CD14-positive monocyte (primary cell): ENCODE measurements around the gene PER2. TPM values are rescaled to one million over a fixed set of nuclear protein-coding genes. Genes with fewer than 3 reads are reported as not detected.

ENCODE experiments used
- DNase-seq, 3 donors: peaks; one replicate each; pipeline ENCODE4 v3.0.0-alpha.2; 2011 to 2022
- H2AFZ ChIP-seq: 2 replicates; pipeline ENCODE4 v1.6.0; 2012; ENCODE audit warnings: mild to moderate bottlenecking, low read depth, low read length, inconsistent platforms; ENCODE audit not compliant: insufficient read depth, poor library complexity, severe bottlenecking
- H3K27ac ChIP-seq, 2 donors: 1 replicate in 1 of 2; 2 replicates in 1 of 2; pipeline ENCODE4 v1.5.1; 2012 to 2013; ENCODE audit warnings: low read length in 2 of 2, control low read depth in 1 of 2, inconsistent platforms in 1 of 2, low read depth in 1 of 2, mild to moderate bottlenecking in 1 of 2
- H3K27me3 ChIP-seq, 2 donors: one replicate each; pipeline versions ENCODE4 v1.6.0 to v1.6.1; 2011 to 2013; ENCODE audit warnings: low read length in 2 of 2; ENCODE audit not compliant: control insufficient read depth in 2 of 2, insufficient read depth in 2 of 2
- H3K36me3 ChIP-seq, 2 donors: replicated peaks in 1 of 2; 1 replicate in 1 of 2; 2 replicates in 1 of 2; pipeline versions ENCODE4 v1.5.1 to v1.6.1; 2012 to 2013; ENCODE audit warnings: low read length in 2 of 2, control low read depth in 1 of 2, inconsistent platforms in 1 of 2, mild to moderate bottlenecking in 1 of 2; ENCODE audit not compliant: insufficient read depth in 2 of 2, control insufficient read depth in 1 of 2
- H3K4me1 ChIP-seq, 2 donors: 1 replicate in 1 of 2; 2 replicates in 1 of 2; pipeline versions ENCODE4 v1.5.1 to v1.6.1; 2012 to 2013; ENCODE audit warnings: low read length in 2 of 2, control low read depth in 1 of 2, inconsistent platforms in 1 of 2, mild to moderate bottlenecking in 1 of 2, moderate library complexity in 1 of 2; ENCODE audit not compliant: insufficient read depth in 2 of 2, control insufficient read depth in 1 of 2
- H3K4me2 ChIP-seq: replicated peaks from 2 replicates; pipeline ENCODE3; 2012; ENCODE audit warnings: low read length, moderate library complexity, mild to moderate bottlenecking; ENCODE audit not compliant: poor library complexity, severe bottlenecking; ENCODE audit errors: extremely low read depth
- H3K4me3 ChIP-seq, 3 experiments: fragments of 200-600 bp in 1 of 3; sonication (generic) in 1 of 3; replicated peaks in 1 of 3; 1 replicate in 2 of 3; 2 replicates in 1 of 3; pipeline ENCODE4 v1.5.1; 2011 to 2013; ENCODE audit warnings: low read length in 3 of 3, mild to moderate bottlenecking in 3 of 3, control low read depth in 2 of 3, low read depth in 2 of 3, inconsistent platforms in 1 of 3, moderate library complexity in 1 of 3
- H3K79me2 ChIP-seq: 2 replicates; pipeline ENCODE4 v1.6.0; 2012; ENCODE audit warnings: mild to moderate bottlenecking, control low read depth, inconsistent platforms, low read length, moderate library complexity; ENCODE audit not compliant: insufficient read depth
- H3K9ac ChIP-seq: 2 replicates; pipeline ENCODE4 v1.6.0; 2017; ENCODE audit warnings: low read length, mild to moderate bottlenecking; ENCODE audit not compliant: insufficient read depth, poor library complexity, severe bottlenecking
- H3K9me3 ChIP-seq, 2 donors: replicated peaks in 1 of 2; 1 replicate in 1 of 2; 2 replicates in 1 of 2; pipeline versions ENCODE4 v1.5.1 to v1.6.1; 2012 to 2013; ENCODE audit warnings: low read length in 2 of 2, control low read depth in 1 of 2; ENCODE audit not compliant: control insufficient read depth in 1 of 2, insufficient read depth in 1 of 2
- H4K20me1 ChIP-seq: 2 replicates; pipeline ENCODE4 v1.6.0; 2012; ENCODE audit warnings: mild to moderate bottlenecking, low read length, control low read depth, moderate library complexity; ENCODE audit not compliant: insufficient read depth
- H3K27ac Mint-ChIP-seq, 7 donors: one replicate each; pipeline ENCODE4 v1.8.0; 2020; ENCODE audit warnings: mild to moderate bottlenecking in 7 of 7, mixed read lengths in 7 of 7, moderate library complexity in 6 of 7, inconsistent platforms in 2 of 7
- H3K27me3 Mint-ChIP-seq, 3 donors: one replicate each; pipeline ENCODE4 v1.8.0; 2021 to 2022; ENCODE audit warnings: low read depth in 3 of 3, mild to moderate bottlenecking in 3 of 3, mixed read lengths in 3 of 3, moderate library complexity in 3 of 3, inconsistent platforms in 1 of 3
- H3K36me3 Mint-ChIP-seq, 2 donors: one replicate each; pipeline ENCODE4 v1.8.0; 2020; ENCODE audit warnings: mixed read lengths in 2 of 2, inconsistent platforms in 1 of 2, mild to moderate bottlenecking in 1 of 2
- H3K4me1 Mint-ChIP-seq: one replicate; pipeline ENCODE4 v1.8.0; 2020; ENCODE audit warnings: mild to moderate bottlenecking, mixed read lengths
- H3K4me3 Mint-ChIP-seq, 2 donors: one replicate each; pipeline ENCODE4 v1.8.0; 2020; ENCODE audit warnings: mild to moderate bottlenecking in 2 of 2, mixed read lengths in 2 of 2, moderate library complexity in 1 of 2
- H3K9me3 Mint-ChIP-seq, 7 donors: one replicate each; pipeline ENCODE4 v1.8.0; 2020 to 2022; ENCODE audit warnings: mixed read lengths in 7 of 7, mild to moderate bottlenecking in 6 of 7, moderate library complexity in 6 of 7, inconsistent platforms in 2 of 7
- WGBS: methylation state at CpG from one replicate; pipeline ENCODE4 v1.1.5; 2013; ENCODE audit warnings: missing lambda C conversion rate; ENCODE audit not compliant: insufficient coverage; 5-methylcytosine and 5-hydroxymethylcytosine counted together
- intact Hi-C, 2 donors: fragments of 100-400 bp; cut with micrococcal nuclease; formaldehyde crosslinking; loops; one replicate each; pipeline versions ENCODE4 v1.15.0 to v1.15.1; 2023
- polyA minus RNA-seq: library from RNA; depleted of rRNA, polyadenylated mRNA; stranded (reverse); fragments of >200 nt; gene quantifications from 2 replicates; pipeline ENCODE4 v1.2.3, GENCODE V29; 2012
- polyA plus RNA-seq, 3 donors: library from polyadenylated mRNA; depleted of rRNA in 1 of 3; unstranded in 2 of 3; stranded (reverse) in 1 of 3; fragments of 300-500 nt in 2 of 3; fragments of >200 nt in 1 of 3; fragmentation: Illumina TruSeq in 2 of 3; gene quantifications; 1 replicate in 2 of 3; 2 replicates in 1 of 3; pipeline ENCODE4 v1.2.3, GENCODE V29; 2012 to 2021
- total RNA-seq, 12 experiments: library from RNA in 1 of 12; stranded (reverse) in 1 of 12; fragments of 120-200 nt in 1 of 12; gene quantifications; one replicate each; pipeline ENCODE4 v1.2.4 and lab custom pipeline; 2013 to 2026; ENCODE audit warnings: mixed read lengths in 6 of 12, inconsistent platforms in 1 of 12
- TF ChIP-seq, protein P1 (sequence below): fragments of 200-600 bp; IDR thresholded peaks from one replicate; pipeline ENCODE4 v1.8.0; 2022; ENCODE audit warnings: antibody characterized with exemption, mild to moderate bottlenecking

PER2 gene, protein sequence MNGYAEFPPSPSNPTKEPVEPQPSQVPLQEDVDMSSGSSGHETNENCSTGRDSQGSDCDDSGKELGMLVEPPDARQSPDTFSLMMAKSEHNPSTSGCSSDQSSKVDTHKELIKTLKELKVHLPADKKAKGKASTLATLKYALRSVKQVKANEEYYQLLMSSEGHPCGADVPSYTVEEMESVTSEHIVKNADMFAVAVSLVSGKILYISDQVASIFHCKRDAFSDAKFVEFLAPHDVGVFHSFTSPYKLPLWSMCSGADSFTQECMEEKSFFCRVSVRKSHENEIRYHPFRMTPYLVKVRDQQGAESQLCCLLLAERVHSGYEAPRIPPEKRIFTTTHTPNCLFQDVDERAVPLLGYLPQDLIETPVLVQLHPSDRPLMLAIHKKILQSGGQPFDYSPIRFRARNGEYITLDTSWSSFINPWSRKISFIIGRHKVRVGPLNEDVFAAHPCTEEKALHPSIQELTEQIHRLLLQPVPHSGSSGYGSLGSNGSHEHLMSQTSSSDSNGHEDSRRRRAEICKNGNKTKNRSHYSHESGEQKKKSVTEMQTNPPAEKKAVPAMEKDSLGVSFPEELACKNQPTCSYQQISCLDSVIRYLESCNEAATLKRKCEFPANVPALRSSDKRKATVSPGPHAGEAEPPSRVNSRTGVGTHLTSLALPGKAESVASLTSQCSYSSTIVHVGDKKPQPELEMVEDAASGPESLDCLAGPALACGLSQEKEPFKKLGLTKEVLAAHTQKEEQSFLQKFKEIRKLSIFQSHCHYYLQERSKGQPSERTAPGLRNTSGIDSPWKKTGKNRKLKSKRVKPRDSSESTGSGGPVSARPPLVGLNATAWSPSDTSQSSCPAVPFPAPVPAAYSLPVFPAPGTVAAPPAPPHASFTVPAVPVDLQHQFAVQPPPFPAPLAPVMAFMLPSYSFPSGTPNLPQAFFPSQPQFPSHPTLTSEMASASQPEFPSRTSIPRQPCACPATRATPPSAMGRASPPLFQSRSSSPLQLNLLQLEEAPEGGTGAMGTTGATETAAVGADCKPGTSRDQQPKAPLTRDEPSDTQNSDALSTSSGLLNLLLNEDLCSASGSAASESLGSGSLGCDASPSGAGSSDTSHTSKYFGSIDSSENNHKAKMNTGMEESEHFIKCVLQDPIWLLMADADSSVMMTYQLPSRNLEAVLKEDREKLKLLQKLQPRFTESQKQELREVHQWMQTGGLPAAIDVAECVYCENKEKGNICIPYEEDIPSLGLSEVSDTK (N-terminal part only)
- total RNA-seq (2013), result 4.3 TPM
- polyA plus RNA-seq (1 to 10 TPM; 1.6 to 5.6 (median 3.1) TPM), polyA minus RNA-seq (9.9 and 12.3 TPM in 2 replicates), total RNA-seq (lab: John Stamatoyannopoulos, UW) (11.9 to 95.4 (median 62.5) reads per million in 11 experiments)

DNA sequence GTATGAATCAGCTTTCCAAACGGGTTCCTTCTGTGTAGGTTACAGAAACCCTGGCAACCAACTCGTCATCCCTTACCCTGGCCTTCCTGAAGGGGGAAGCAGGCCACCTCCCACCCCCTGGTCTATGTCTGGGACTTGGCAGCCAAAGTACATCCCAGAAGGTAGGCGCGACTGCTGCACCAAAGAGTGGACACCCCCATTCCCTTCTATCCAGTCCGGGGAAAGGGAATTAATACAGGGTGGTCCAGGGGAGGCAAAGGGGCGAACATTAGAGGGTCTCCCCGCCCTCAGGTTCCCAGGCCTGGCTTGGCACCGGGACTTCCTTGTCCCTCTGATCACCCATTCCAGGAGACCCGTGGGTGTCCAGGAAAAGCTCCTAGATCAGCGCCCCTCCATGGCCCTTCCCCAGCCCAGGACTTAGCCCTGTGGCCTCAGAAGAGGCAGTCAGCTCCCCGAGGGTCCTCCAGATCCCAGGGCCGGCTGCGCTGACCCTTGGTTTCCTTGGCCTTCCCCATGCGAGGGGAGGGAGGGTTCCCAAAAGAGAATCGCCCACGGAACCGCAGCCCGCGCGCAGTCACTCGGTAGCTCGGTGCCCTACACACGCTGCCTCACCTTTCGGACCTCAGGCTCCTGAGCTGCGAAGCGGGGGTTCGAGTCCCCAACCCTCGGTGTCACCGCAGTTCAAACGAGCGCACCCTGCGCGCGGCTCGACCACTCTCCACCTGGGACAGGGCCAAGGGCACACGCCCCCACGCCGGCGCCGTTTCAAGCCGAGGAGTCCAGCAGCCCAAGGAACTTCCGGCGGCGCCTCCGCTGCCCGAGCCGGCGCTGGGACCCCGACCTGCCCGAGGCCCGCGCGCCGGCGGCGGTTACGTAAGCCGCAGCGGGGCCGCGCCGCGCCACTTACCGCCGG lies at the start of gene PER2:
TSS of gene PER2 (minus strand) at position 874 of the 913 bp plus-strand sequence. CDS start 10,674 bp downstream, outside the sequence.
- Mint-ChIP-seq H3K9me3 (peaks cover 0 to 3% (median 0%) of the 10 kb centered on the region in 7 donors), H3K36me3 (peaks cover 5 to 26% of the 10 kb centered on the region in 2 donors), H3K4me3 (peak within 1 kb of the TSS; percentile 86 to 89), H3K27me3 (peaks cover 2 to 5% (median 4%) of the 10 kb centered on the region in 3 donors), H3K4me1 (peaks cover 43% of the 10 kb centered on the region), H3K27ac (peak within 1 kb of the TSS; percentile 88 to 97 (median 94))
- Histone ChIP-seq H2AFZ (peak within 1 kb of the TSS; percentile 84), H3K9me3 (no peaks in the 10 kb centered on the region), H3K27me3 (no peaks in the 10 kb centered on the region), H3K9ac (peak within 1 kb of the TSS; percentile 97), H4K20me1 (peaks cover 36% of the 10 kb centered on the region), H3K4me3 (peak within 1 kb of the TSS; percentile 80 to 90 (median 89)), H3K4me2 (peak within 1 kb of the TSS; percentile 90), H3K79me2 (peaks cover 51% of the 10 kb centered on the region), H3K4me1 (peaks cover 21 to 24% of the 10 kb centered on the region in 2 donors), H3K27ac (peak within 1 kb of the TSS; percentile 78 to 92), H3K36me3 (no peaks in the 10 kb centered on the region)
- under 1% methylated on average over 57 of the region's 65 CpGs for WGBS
- DNase-seq, result peak; percentile 83 to 93 (median 86)
- TF ChIP-seq, protein P1, sequence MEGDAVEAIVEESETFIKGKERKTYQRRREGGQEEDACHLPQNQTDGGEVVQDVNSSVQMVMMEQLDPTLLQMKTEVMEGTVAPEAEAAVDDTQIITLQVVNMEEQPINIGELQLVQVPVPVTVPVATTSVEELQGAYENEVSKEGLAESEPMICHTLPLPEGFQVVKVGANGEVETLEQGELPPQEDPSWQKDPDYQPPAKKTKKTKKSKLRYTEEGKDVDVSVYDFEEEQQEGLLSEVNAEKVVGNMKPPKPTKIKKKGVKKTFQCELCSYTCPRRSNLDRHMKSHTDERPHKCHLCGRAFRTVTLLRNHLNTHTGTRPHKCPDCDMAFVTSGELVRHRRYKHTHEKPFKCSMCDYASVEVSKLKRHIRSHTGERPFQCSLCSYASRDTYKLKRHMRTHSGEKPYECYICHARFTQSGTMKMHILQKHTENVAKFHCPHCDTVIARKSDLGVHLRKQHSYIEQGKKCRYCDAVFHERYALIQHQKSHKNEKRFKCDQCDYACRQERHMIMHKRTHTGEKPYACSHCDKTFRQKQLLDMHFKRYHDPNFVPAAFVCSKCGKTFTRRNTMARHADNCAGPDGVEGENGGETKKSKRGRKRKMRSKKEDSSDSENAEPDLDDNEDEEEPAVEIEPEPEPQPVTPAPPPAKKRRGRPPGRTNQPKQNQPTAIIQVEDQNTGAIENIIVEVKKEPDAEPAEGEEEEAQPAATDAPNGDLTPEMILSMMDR, result no peak
- intact Hi-C loops, result loop anchor here in 1 of 2 donors (2.0 kb wide), 1 partner anchor 53 kb away; no protein-coding TSS in a partner anchor
